ENCODE measurements around the gene RER1.
A peak's percentile ranks its signal among the peaks of the same experiment; 100 is the strongest.

The RER1 gene

DNA sequence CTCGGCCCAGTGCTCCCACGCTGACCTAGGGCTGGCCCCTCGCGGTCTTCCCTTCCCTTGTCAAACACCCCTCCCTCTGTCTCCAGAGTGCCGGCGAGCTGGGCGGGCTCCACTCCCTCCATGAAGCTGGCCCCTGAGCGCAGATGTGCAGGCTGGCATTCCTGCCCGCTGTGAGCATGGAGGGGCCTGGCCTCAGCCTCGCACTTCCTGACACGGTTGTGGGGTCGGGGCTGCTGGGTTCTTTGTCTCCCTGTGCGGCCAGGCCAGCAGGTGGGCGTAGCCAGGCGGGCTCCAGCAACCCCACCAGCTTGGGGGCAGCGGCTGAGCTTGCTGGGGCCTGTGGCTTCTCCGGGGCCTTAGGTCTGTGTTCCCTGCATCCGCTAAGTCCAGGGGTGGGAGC, 34.9 kb downstream of the RER1 start:
- no peak overlapping the region for H3K4me3 ChIP-seq (ENCODE audit: low read length)
- TF ChIP-seq, protein P1, sequence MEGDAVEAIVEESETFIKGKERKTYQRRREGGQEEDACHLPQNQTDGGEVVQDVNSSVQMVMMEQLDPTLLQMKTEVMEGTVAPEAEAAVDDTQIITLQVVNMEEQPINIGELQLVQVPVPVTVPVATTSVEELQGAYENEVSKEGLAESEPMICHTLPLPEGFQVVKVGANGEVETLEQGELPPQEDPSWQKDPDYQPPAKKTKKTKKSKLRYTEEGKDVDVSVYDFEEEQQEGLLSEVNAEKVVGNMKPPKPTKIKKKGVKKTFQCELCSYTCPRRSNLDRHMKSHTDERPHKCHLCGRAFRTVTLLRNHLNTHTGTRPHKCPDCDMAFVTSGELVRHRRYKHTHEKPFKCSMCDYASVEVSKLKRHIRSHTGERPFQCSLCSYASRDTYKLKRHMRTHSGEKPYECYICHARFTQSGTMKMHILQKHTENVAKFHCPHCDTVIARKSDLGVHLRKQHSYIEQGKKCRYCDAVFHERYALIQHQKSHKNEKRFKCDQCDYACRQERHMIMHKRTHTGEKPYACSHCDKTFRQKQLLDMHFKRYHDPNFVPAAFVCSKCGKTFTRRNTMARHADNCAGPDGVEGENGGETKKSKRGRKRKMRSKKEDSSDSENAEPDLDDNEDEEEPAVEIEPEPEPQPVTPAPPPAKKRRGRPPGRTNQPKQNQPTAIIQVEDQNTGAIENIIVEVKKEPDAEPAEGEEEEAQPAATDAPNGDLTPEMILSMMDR (conservative IDR thresholded peaks at IDR 0.05; ENCODE audit: low read depth, low read length): no peak
- DNase-seq (ENCODE audit: low read depth): no peak

DNA sequence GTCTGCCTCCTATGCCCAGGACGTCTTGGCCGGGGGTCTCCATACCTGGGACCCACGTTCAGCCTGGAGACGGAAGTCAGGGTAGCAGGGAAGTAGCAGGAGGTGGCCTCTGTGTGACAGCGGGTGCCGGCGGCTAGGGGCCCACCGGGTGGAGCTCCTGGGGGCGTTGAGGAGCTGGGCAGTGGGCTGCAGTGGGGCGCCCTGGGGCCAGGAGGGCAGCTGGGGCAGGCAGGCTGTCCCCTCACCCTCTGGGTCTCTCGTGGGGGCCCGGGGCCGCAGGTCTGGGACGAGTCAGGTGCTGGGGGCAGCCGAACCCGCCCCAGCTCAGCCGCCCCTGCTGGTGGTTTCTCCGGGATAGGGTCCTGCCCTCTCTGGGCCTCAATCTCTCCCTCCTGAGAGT, 35.4 kb downstream of the RER1 start:
- TF ChIP-seq, protein P1 (conservative IDR thresholded peaks at IDR 0.05; ENCODE audit: low read depth, low read length): no peak
- DNase-seq (ENCODE audit: low read depth): no peak

DNA sequence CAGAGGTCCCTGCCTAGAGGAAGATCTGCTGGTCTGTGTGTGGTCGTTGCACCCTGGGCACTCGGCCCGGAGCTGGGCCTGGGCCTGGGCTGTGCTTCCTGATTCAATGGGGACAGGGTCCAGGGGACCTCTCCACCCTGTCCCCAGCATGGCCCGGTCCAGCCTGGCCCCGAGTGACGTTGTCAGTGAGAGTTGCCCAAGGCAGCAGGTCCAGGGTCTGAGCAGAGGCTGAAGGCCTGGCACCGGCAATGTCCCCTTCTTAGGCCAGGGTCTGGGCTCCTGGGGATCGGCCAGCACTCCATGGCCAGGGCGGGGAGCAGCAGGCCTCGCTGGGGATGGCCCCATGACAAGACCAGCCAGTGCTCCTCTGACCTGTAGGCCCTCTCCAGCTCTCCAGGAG, 36.3 kb downstream of the RER1 start:
- TF ChIP-seq, protein P1 (conservative IDR thresholded peaks at IDR 0.05; ENCODE audit: low read depth, low read length): no peak
- H3K4me3 ChIP-seq (ENCODE audit: low read length): no peak overlapping the region
- no peak for DNase-seq (ENCODE audit: low read depth)

More for the DNA sequence above, 35.4 kb downstream of the RER1 start:
- H3K4me3 ChIP-seq (ENCODE audit: low read length): no peak overlapping the region

DNA sequence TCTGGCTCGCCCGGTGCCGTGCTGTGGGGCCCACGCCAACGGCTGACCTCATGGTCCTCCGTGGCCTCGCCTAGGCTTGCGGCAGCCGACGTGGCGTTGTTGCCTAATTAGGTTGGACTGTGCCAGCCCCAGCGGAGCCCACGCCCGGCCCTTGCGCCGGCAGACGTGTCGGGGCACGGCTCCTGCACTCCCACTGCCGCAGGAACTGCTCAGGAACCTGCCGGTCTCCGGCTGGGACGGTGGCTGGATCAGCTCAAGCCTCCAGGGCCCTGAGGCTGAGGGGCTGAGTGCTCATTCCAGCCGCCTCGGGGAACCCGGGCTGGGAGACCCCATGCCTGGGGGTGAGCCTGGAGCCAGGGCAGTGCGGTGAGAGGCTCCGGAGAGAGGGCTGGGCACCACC, 36.8 kb downstream of the RER1 start:
- TF ChIP-seq, protein P1 (conservative IDR thresholded peaks at IDR 0.05; ENCODE audit: low read depth, low read length): no peak
- H3K4me3 ChIP-seq (ENCODE audit: low read length): no peak overlapping the region
- DNase-seq (ENCODE audit: low read depth): no peak

DNA sequence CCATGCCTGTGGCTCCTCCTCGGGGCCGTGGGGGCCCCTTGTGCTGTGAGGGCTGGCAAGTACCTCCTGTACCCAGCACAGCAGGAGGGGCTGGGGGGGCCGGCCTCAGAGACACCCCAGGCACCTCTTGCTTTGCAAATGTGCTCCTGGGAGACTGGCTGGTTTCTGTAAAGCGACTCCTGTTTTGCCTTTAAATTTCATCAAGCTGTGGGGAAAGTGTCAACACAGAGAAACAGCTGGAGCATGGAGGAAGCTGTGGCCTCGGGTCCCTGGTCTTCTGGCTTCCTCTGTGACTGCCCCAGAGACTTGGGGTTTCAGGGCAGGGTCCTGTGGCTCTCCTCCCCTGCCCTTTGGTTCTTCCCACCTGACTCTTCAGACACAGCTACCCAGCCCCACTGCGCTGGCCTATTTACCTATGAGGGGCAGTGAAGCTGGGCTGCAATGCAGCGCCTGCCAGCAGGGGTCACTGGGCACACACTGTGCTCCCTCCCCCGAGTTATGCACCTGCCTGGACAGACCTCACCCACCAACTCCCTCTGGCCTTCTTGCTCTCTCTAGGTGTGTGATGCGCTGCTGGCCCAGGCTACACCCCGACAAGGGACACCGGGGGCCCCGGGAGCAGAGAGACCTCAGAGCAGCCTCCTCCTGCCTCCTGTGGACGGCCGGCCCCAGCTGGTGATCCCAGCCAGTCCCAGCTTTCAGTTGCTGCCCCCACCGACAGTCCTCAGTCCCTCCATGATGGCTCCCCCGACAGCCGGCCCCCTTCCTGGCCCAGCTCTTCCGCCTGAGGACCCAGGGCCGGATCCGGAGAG, 38.3 kb downstream of the RER1 start:
- DNase-seq (ENCODE audit: low read depth): no peak
- H3K4me3 ChIP-seq (ENCODE audit: low read length): no peak overlapping the region

DNA sequence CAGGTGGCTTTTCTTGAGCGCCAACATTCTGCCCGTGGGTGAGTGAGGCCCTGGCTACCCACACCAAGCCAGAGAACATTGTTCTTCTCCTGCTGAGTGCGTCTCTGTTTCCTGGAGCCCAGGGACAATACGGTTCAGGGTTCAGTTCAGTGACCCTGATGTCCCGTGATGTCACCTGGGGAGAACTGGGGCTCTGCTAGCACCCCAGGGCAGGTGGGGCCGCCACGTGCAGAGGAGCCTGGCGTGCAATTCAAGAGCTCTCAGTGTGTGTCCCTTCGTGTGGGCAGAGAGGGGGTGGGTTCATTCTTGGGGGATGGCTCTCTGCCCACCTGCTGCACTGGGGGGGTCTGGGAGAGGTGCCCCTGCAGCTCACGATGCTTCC, 38.9 kb downstream of the RER1 start:
- DNase-seq (ENCODE audit: low read depth): no peak
- no peak overlapping the region for H3K4me3 ChIP-seq (ENCODE audit: low read length)
- TF ChIP-seq, protein P1 (conservative IDR thresholded peaks at IDR 0.05; ENCODE audit: low read depth, low read length): no peak

More for the DNA sequence above, 38.3 kb downstream of the RER1 start:
- TF ChIP-seq, protein P1 (conservative IDR thresholded peaks at IDR 0.05; ENCODE audit: low read depth, low read length): peak; percentile 48

DNA sequence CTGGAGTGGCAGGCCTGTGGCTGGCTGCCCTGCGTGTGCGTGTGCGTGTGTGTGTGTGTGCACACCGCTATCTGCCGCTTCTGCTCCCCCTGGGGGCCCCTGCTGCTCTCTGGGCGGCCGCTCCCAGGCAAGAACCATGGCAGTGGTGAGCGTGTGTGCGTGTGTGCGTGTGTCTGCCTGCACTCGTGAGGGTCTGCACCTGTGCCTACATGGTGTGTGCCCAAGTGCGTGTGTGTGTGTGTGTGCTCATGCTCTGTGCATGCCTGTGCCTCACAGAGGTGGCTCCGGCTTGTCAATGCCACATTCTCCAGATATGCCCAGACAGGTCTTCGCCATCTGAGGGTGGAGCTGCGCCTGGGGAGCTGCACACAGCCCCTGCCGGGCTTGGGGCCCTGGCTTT, 39.5 kb downstream of the RER1 start:
- no peak for DNase-seq (ENCODE audit: low read depth)
- H3K4me3 ChIP-seq (ENCODE audit: low read length): no peak overlapping the region
- TF ChIP-seq, protein P1 (conservative IDR thresholded peaks at IDR 0.05; ENCODE audit: low read depth, low read length): no peak
